ENCODE results near the gene KRTAP12-3.

DNA sequence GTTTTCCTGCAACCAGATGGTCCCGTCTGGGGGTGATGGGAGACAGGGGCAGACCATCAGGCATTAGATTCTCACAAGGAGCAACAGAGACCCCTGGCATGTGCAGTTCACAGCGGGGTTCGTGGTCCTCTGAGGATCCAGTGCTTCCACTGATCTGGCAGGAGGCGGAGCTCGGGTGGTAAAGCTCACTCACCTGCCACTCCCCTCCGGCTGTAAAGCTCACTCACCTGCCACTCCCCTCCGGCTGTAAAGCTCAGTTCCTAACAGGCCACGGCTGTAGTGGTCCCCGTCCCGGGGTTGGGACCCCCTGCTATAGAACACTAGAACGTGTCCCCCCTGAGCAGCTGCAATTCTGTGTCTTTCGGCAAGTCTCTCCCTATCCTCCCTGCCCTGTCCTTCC lies 43.8 kb downstream of the KRTAP12-3 start:
- TF ChIP-seq, protein P1, sequence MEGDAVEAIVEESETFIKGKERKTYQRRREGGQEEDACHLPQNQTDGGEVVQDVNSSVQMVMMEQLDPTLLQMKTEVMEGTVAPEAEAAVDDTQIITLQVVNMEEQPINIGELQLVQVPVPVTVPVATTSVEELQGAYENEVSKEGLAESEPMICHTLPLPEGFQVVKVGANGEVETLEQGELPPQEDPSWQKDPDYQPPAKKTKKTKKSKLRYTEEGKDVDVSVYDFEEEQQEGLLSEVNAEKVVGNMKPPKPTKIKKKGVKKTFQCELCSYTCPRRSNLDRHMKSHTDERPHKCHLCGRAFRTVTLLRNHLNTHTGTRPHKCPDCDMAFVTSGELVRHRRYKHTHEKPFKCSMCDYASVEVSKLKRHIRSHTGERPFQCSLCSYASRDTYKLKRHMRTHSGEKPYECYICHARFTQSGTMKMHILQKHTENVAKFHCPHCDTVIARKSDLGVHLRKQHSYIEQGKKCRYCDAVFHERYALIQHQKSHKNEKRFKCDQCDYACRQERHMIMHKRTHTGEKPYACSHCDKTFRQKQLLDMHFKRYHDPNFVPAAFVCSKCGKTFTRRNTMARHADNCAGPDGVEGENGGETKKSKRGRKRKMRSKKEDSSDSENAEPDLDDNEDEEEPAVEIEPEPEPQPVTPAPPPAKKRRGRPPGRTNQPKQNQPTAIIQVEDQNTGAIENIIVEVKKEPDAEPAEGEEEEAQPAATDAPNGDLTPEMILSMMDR (conservative IDR thresholded peaks at IDR 0.05; ENCODE audit: low read length) = no peak
- no peak for TF ChIP-seq EZH2phosphoT487 (IDR thresholded peaks at IDR 0.05; ENCODE audit: borderline replicate concordance, low read depth, low read length)

Data from OCI-LY7 (cell line).